H9 (cell line): ENCODE data around the gene LRIG1. TPM values are rescaled to one million over a fixed set of nuclear protein-coding genes. Genes with fewer than 3 reads are reported as not detected.
A peak's percentile ranks its signal among the peaks of the same experiment; 100 is the strongest.

Experiments
- DNase-seq: peaks from one replicate; pipeline ENCODE4 v3.0.0-alpha.2; 2017
- H2AFZ ChIP-seq: one replicate; pipeline ENCODE4 v1.6.1; 2013; ENCODE audit warnings: mild to moderate bottlenecking, low read length, control low read depth, moderate library complexity
- H2AK5ac ChIP-seq: 2 replicates; pipeline ENCODE4 v1.6.1; 2013; ENCODE audit warnings: low read length, control low read depth, mixed read lengths; ENCODE audit not compliant: insufficient read length
- H2BK120ac ChIP-seq: one replicate; pipeline ENCODE4 v1.6.1; 2013; ENCODE audit warnings: low read depth, mild to moderate bottlenecking, low read length, control low read depth, inconsistent platforms; ENCODE audit not compliant: poor library complexity, severe bottlenecking
- H2BK12ac ChIP-seq: 2 replicates; pipeline ENCODE4 v1.6.1; 2013; ENCODE audit warnings: low read length, control low read depth, mixed read lengths, low read depth; ENCODE audit not compliant: insufficient read length
- H2BK15ac ChIP-seq: 2 replicates; pipeline ENCODE4 v1.6.1; 2013; ENCODE audit warnings: low read depth, low read length, control low read depth
- H2BK20ac ChIP-seq: one replicate; pipeline ENCODE4 v1.6.1; 2013; ENCODE audit warnings: low read depth, mild to moderate bottlenecking, low read length, control low read depth, inconsistent platforms; ENCODE audit not compliant: poor library complexity, severe bottlenecking
- H2BK5ac ChIP-seq: 2 replicates; pipeline ENCODE4 v1.6.1; 2013; ENCODE audit warnings: low read length, control low read depth, mixed read lengths; ENCODE audit not compliant: insufficient read length
- H3K14ac ChIP-seq: 2 replicates; pipeline ENCODE4 v1.6.1; 2013; ENCODE audit warnings: low read length, control low read depth; ENCODE audit not compliant: insufficient read depth
- H3K18ac ChIP-seq: 2 replicates; pipeline ENCODE4 v1.6.1; 2013; ENCODE audit warnings: low read depth, mild to moderate bottlenecking, mixed read lengths, low read length, control low read depth; ENCODE audit not compliant: insufficient read length
- H3K23ac ChIP-seq: 2 replicates; pipeline ENCODE4 v1.6.1; 2013; ENCODE audit warnings: low read length, control low read depth, mixed read lengths, low read depth; ENCODE audit not compliant: insufficient read length
- H3K23me2 ChIP-seq: 2 replicates; pipeline ENCODE4 v1.6.1; 2013; ENCODE audit warnings: low read depth, mild to moderate bottlenecking, mixed read lengths, low read length, control low read depth; ENCODE audit not compliant: insufficient read length, poor library complexity, severe bottlenecking
- H3K27ac ChIP-seq: 2 replicates; pipeline ENCODE4 v1.5.1; 2013; ENCODE audit warnings: low read length, control low read depth, mixed read lengths, low read depth; ENCODE audit not compliant: insufficient read length
- H3K27me3 ChIP-seq: 2 replicates; pipeline ENCODE4 v1.6.1; 2013; ENCODE audit warnings: low read length, control low read depth, inconsistent platforms; ENCODE audit not compliant: insufficient read depth
- H3K4ac ChIP-seq: 2 replicates; pipeline ENCODE4 v1.6.1; 2013; ENCODE audit warnings: low read depth, mild to moderate bottlenecking, control low read depth, inconsistent platforms, low read length, moderate library complexity
- H3K4me1 ChIP-seq: 2 replicates; pipeline ENCODE4 v1.6.1; 2013; ENCODE audit warnings: low read length, control low read depth, inconsistent platforms; ENCODE audit not compliant: insufficient read depth
- H3K4me2 ChIP-seq: 2 replicates; pipeline ENCODE4 v1.6.1; 2013; ENCODE audit warnings: low read length, control low read depth, mixed read lengths; ENCODE audit not compliant: insufficient read length, insufficient read depth
- H3K56ac ChIP-seq: 2 replicates; pipeline ENCODE4 v1.6.1; 2013; ENCODE audit warnings: low read depth, mild to moderate bottlenecking, mixed read lengths, low read length, control low read depth; ENCODE audit not compliant: insufficient read length
- H3K79me1 ChIP-seq: 2 replicates; pipeline ENCODE4 v1.6.1; 2013; ENCODE audit warnings: low read depth, mild to moderate bottlenecking, moderate library complexity, low read length, control low read depth, inconsistent platforms; ENCODE audit not compliant: insufficient read depth, poor library complexity, severe bottlenecking
- H3K79me2 ChIP-seq: 2 replicates; pipeline ENCODE4 v1.6.1; 2013; ENCODE audit warnings: low read length, control low read depth, inconsistent platforms; ENCODE audit not compliant: insufficient read depth
- H3K9ac ChIP-seq: 2 replicates; pipeline ENCODE4 v1.6.1; 2013; ENCODE audit warnings: low read length, control low read depth, mixed read lengths; ENCODE audit not compliant: insufficient read length; ENCODE audit errors: extremely low read depth
- H3K9me3 ChIP-seq: one replicate; pipeline ENCODE4 v1.6.1; 2013; ENCODE audit warnings: low read depth, low read length, inconsistent platforms; ENCODE audit not compliant: control insufficient read depth
- H3T11ph ChIP-seq: one replicate; pipeline ENCODE4 v1.6.1; 2013; ENCODE audit warnings: mild to moderate bottlenecking, low read length, control low read depth, inconsistent platforms
- H4K20me1 ChIP-seq: one replicate; pipeline ENCODE4 v1.6.1; 2013; ENCODE audit not compliant: control insufficient read depth, insufficient read length, insufficient read depth
- H4K5ac ChIP-seq: 2 replicates; pipeline ENCODE4 v1.6.1; 2013; ENCODE audit warnings: low read depth, mild to moderate bottlenecking, mixed read lengths, low read length, control low read depth; ENCODE audit not compliant: insufficient read length
- H4K8ac ChIP-seq: replicated peaks from 2 replicates; pipeline ENCODE4 v1.6.1; 2013; ENCODE audit warnings: low read length, control low read depth, mixed read lengths, low read depth; ENCODE audit not compliant: insufficient read length
- H4K91ac ChIP-seq: 2 replicates; pipeline ENCODE4 v1.6.1; 2013; ENCODE audit warnings: low read depth, mild to moderate bottlenecking, moderate library complexity, mixed read lengths, low read length, control low read depth; ENCODE audit not compliant: insufficient read length
- H3K27ac Mint-ChIP-seq, 3 experiments: 2 replicates in 2 of 3; 3 replicates in 1 of 3; pipeline ENCODE4 v1.8.0; 2020 to 2021; ENCODE audit warnings: mixed read lengths in 3 of 3, mild to moderate bottlenecking in 1 of 3, moderate library complexity in 1 of 3
- H3K27me3 Mint-ChIP-seq: 2 replicates; pipeline ENCODE4 v1.8.0; 2021; ENCODE audit warnings: low read depth, mild to moderate bottlenecking, moderate library complexity, mixed read lengths
- H3K36me3 Mint-ChIP-seq, 3 experiments: 2 replicates in 2 of 3; 3 replicates in 1 of 3; pipeline ENCODE4 v1.8.0; 2020 to 2021; ENCODE audit warnings: low read depth in 3 of 3, mixed read lengths in 3 of 3; ENCODE audit not compliant: insufficient read depth in 1 of 3
- H3K4me1 Mint-ChIP-seq, 2 experiments: 2 replicates each; pipeline ENCODE4 v1.8.0; 2020; ENCODE audit warnings: mixed read lengths in 2 of 2
- H3K4me3 Mint-ChIP-seq, 2 experiments: 2 replicates in 1 of 2; 3 replicates in 1 of 2; pipeline ENCODE4 v1.8.0; 2020 to 2021; ENCODE audit warnings: mild to moderate bottlenecking in 2 of 2, mixed read lengths in 2 of 2, moderate library complexity in 1 of 2
- H3K9me3 Mint-ChIP-seq, 2 experiments: 2 replicates in 1 of 2; 3 replicates in 1 of 2; pipeline ENCODE4 v1.8.0; 2020; ENCODE audit warnings: mild to moderate bottlenecking in 2 of 2, mixed read lengths in 2 of 2, moderate library complexity in 1 of 2
- CTCF ChIP-seq: fragments of 200-600 bp; sonication (generic); conservative IDR thresholded peaks from 3 replicates; pipeline ENCODE4 v1.8.0; 2021; ENCODE audit warnings: antibody characterized with exemption, mild to moderate bottlenecking
- WGBS: extraction: QIAGEN DNeasy Blood & Tissue Kit; methylation state at CpG from one replicate; pipeline ENCODE4 v1.1.7; 2013; ENCODE audit warnings: missing lambda C conversion rate, low lambda C conversion rate, mixed read lengths; ENCODE audit not compliant: insufficient read length; ENCODE audit errors: extremely low coverage; 5-methylcytosine and 5-hydroxymethylcytosine counted together
- total RNA-seq: library from RNA; stranded (reverse); gene quantifications from 2 replicates; pipeline ENCODE4 v1.2.1, GENCODE V29; 2021

LRIG1 gene
- total RNA-seq, 1 experiment from 2014 or later = 70.3 TPM

- Histone ChIP-seq H3K9ac (no peak overlapping the region), H3K23ac (no peak overlapping the region), H4K20me1 (no peaks in the 10 kb centered on the region), H3K79me2 (peaks cover 86% of the 10 kb centered on the region; the same call in 1 of the 2 replicates), H2AFZ (no peak overlapping the region), H2BK5ac (no peak overlapping the region), H3K56ac (no peak overlapping the region), H2BK15ac (no peak overlapping the region), H2BK12ac (no peak overlapping the region), H4K5ac (no peak overlapping the region), H3K23me2 (no peaks in the 10 kb centered on the region), H3T11ph (no peak overlapping the region), H2BK120ac (no peak overlapping the region), H4K8ac (no peak overlapping the region), H3K4me2 (peak overlapping the region; percentile 8), H3K4me1 (peaks cover 48% of the 10 kb centered on the region), H2AK5ac (no peak overlapping the region), H3K27ac (peak overlapping the region; percentile 16), H2BK20ac (no peak overlapping the region), H3K18ac (no peak overlapping the region), H4K91ac (no peak overlapping the region), H3K27me3 (no peaks in the 10 kb centered on the region), H3K14ac (peak overlapping the region; percentile 35; the same call in 1 of the 2 replicates), H3K9me3 (no peaks in the 10 kb centered on the region), H3K4ac (no peak overlapping the region), H3K79me1 (peaks cover 5% of the 10 kb centered on the region)
- Mint-ChIP-seq H3K27me3 (no peaks in the 10 kb centered on the region), H3K36me3 (peaks cover 2 to 19% (median 5%) of the 10 kb centered on the region in 3 experiments; a peak in 6 of 7 replicates), H3K9me3 (no peaks in the 10 kb centered on the region), H3K4me1 (peaks cover 49 to 53% of the 10 kb centered on the region in 2 experiments), H3K4me3 (peak overlapping the region in 1 of 2 experiments; percentile 42; a peak in 2 of 5 replicates), H3K27ac (peak overlapping the region; percentile 9 to 65 (median 47); a peak in 5 of 7 replicates)
- DNase-seq = no peak
- WGBS = no CpG with 5 or more reads among the region's 13 CpGs
- TF ChIP-seq CTCF = no peak
These were observed 17.4 kb downstream of the LRIG1 start for GRCh38 chr3:66483409-66483906.
